Parathyroid adenoma (tissue), 2 donors: ENCODE measurements around the gene PJVK.
A peak's percentile ranks its signal among the peaks of the same experiment; 100 is the strongest.

Source experiments
- H2AFZ ChIP-seq: fragments of 300-600 bp; sonication (generic); one replicate; pipeline ENCODE4 v1.7.0; 2017; ENCODE audit warnings: antibody characterized with exemption, mild to moderate bottlenecking
- H3K27ac ChIP-seq: fragments of 300-600 bp; sonication (generic); one replicate; pipeline ENCODE4 v1.7.0; 2017
- H3K27me3 ChIP-seq: fragments of 300-600 bp; sonication (generic); one replicate; pipeline ENCODE4 v1.7.0; 2017; ENCODE audit warnings: low read length; ENCODE audit not compliant: control insufficient read depth, insufficient read depth
- H3K36me3 ChIP-seq: fragments of 300-600 bp; sonication (generic); one replicate; pipeline ENCODE4 v1.7.0; 2017; ENCODE audit warnings: low read length; ENCODE audit not compliant: control insufficient read depth, insufficient read depth
- H3K4me1 ChIP-seq: fragments of 300-600 bp; sonication (generic); one replicate; pipeline ENCODE4 v1.7.0; 2017; ENCODE audit warnings: control low read depth
- H3K4me2 ChIP-seq: fragments of 300-600 bp; sonication (generic); one replicate; pipeline ENCODE4 v1.7.0; 2017; ENCODE audit warnings: low read length
- H3K4me3 ChIP-seq: fragments of 300-600 bp; sonication (generic); one replicate; pipeline ENCODE4 v1.7.0; 2017; ENCODE audit warnings: low read depth, low read length
- H3K79me2 ChIP-seq: fragments of 300-600 bp; sonication (generic); one replicate; pipeline ENCODE4 v1.7.0; 2017; ENCODE audit warnings: control low read depth
- H3K9ac ChIP-seq: fragments of 300-600 bp; sonication (generic); one replicate; pipeline ENCODE4 v1.7.0; 2017; ENCODE audit warnings: mild to moderate bottlenecking
- H3K9me3 ChIP-seq: fragments of 300-600 bp; sonication (generic); one replicate; pipeline ENCODE4 v1.7.0; 2017; ENCODE audit warnings: low read length; ENCODE audit not compliant: control insufficient read depth
- TF ChIP-seq, protein P1 (sequence below): fragments of 300-600 bp; sonication (generic); IDR thresholded peaks from one replicate; pipeline ENCODE4 v1.7.0; 2017; ENCODE audit warnings: antibody characterized with exemption, mild to moderate bottlenecking
- donor health status: primary hyperparathyroidism.

PJVK gene, protein sequence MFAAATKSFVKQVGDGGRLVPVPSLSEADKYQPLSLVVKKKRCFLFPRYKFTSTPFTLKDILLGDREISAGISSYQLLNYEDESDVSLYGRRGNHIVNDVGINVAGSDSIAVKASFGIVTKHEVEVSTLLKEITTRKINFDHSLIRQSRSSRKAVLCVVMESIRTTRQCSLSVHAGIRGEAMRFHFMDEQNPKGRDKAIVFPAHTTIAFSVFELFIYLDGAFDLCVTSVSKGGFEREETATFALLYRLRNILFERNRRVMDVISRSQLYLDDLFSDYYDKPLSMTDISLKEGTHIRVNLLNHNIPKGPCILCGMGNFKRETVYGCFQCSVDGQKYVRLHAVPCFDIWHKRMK

DNA sequence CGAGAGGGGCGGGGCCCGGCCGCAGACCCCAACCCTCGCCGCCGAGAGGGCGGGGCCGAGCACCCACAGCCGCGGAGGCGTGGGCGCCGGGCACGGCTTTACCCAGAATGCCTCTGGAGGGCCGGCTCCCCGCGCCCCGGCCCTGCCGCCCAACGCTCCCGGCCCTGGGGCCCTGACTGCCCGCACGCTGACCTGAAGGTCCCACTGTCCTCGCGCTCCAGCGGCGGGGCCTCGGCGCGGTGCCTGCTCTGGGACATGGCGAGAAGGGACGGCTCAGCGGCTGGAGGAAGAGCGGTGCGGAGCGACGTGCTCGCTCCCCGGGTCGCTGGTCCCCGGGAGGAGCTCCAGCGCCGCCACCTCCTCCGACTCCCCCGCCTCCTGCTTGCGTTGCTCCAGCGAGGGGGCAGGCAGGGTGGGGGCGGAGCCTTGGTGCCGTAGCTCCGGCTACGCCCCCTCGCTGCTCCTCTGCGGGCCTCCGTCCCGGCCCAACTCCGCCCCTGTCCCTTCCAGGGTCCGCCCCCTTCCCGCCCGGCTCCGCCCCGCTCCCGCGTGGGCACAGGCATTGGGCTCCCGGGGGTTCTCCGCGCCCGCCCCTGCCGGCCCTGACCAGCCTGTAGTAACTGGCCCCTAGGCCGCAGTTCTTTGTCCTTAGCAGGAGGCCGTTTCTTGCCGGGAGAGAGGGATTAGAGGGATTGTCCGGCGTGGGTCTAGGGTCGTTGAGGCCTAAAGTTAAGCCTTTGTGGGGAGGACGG, at the start of gene PJVK, which contains the start of gene PRKRA:
PJVK (plus strand) TSS at position 605 of the 752 bp plus-strand sequence. CDS start 2,032 bp downstream, outside the sequence.
PRKRA (minus strand) TSS at position 402 of the 752 bp plus-strand sequence; CDS start at position 257, 145 bp downstream.
- Histone ChIP-seq H3K4me1 (peaks cover 19% of the 10 kb centered on the region), H3K36me3 (no peaks in the 10 kb centered on the region), H3K9ac (peak within 1 kb of the TSS; percentile 92), H3K79me2 (peaks cover under 1% of the 10 kb centered on the region), H3K27ac (peak within 1 kb of the TSS; percentile 97), H3K4me3 (peak within 1 kb of the TSS; percentile 82), H3K4me2 (peak within 1 kb of the TSS; percentile 85), H3K27me3 (no peaks in the 10 kb centered on the region), H2AFZ (peak within 1 kb of the TSS; percentile 98), H3K9me3 (no peaks in the 10 kb centered on the region)
- TF ChIP-seq, protein P1, sequence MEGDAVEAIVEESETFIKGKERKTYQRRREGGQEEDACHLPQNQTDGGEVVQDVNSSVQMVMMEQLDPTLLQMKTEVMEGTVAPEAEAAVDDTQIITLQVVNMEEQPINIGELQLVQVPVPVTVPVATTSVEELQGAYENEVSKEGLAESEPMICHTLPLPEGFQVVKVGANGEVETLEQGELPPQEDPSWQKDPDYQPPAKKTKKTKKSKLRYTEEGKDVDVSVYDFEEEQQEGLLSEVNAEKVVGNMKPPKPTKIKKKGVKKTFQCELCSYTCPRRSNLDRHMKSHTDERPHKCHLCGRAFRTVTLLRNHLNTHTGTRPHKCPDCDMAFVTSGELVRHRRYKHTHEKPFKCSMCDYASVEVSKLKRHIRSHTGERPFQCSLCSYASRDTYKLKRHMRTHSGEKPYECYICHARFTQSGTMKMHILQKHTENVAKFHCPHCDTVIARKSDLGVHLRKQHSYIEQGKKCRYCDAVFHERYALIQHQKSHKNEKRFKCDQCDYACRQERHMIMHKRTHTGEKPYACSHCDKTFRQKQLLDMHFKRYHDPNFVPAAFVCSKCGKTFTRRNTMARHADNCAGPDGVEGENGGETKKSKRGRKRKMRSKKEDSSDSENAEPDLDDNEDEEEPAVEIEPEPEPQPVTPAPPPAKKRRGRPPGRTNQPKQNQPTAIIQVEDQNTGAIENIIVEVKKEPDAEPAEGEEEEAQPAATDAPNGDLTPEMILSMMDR, result peak; percentile 6

DNA sequence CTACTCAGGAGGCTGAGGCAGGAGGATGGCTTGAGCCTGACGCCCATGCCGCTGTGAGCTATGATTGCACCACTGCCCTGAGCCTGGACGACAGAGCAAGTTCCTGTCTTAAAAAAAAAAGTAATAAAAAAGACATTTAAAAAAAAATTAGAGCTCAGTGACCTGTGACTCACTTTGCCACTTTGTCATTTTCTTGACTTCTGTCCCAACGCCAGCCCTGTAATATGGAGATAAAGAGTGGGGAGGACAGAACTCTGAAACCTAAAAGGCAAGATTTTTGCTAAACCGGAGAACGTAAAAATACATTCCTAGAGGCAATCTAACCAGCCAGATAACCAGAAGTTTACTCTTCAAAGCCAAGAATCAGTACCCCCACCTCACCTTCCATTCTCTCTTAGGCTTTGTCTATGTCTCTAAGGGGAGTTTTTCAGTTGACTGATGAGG, 49.2 kb upstream of the PJVK start:
- H3K79me2 ChIP-seq, result no peaks in the 10 kb centered on the region
- TF ChIP-seq, protein P1, result no peak
- no peak overlapping the region for H3K9ac ChIP-seq
- no peak overlapping the region for H3K4me3 ChIP-seq
- no peaks in the 10 kb centered on the region for H3K9me3 ChIP-seq
- H3K4me1 ChIP-seq, result no peaks in the 10 kb centered on the region
- H3K27me3 ChIP-seq, result no peaks in the 10 kb centered on the region
- no peak overlapping the region for H3K4me2 ChIP-seq
- no peak overlapping the region for H2AFZ ChIP-seq
- no peaks in the 10 kb centered on the region for H3K36me3 ChIP-seq
- no peak overlapping the region for H3K27ac ChIP-seq

DNA sequence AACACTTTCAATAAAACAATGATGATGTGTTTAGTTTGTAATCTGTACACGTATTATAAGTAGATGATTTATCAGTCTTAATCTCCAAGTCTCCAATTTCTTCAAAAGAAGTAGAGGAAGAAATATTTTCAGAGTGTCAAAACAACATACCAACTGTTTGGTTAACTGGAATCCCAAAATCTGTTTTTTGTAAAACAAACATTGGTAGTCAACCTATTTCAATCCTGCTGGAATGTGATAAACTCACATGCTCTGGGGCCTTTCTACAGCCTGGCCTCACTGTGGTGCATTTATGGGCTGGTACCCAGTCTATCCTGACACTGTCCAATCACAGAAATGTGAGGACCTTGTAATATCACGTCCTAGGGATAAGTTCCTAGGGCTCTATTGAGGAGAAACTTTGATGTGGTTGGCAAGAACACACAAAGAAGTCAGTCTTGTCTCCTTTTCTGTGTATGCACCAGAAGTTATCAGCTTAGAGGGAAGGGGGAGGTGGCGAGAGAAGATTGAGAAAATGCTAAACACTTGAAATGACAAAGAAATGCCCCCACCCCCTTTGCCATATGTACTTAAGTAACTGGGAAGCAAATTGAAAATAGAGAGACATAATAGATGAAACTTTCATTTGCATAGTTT, 47.4 kb upstream of the PJVK start:
- H3K79me2 ChIP-seq, result no peaks in the 10 kb centered on the region
- no peak overlapping the region for H3K27ac ChIP-seq
- H3K4me3 ChIP-seq, result no peak overlapping the region
- H3K9me3 ChIP-seq, result no peaks in the 10 kb centered on the region
- H2AFZ ChIP-seq, result no peak overlapping the region
- no peak overlapping the region for H3K4me2 ChIP-seq
- no peaks in the 10 kb centered on the region for H3K36me3 ChIP-seq
- no peaks in the 10 kb centered on the region for H3K4me1 ChIP-seq
- H3K27me3 ChIP-seq, result no peaks in the 10 kb centered on the region
- TF ChIP-seq, protein P1, result no peak
- H3K9ac ChIP-seq, result no peak overlapping the region

DNA sequence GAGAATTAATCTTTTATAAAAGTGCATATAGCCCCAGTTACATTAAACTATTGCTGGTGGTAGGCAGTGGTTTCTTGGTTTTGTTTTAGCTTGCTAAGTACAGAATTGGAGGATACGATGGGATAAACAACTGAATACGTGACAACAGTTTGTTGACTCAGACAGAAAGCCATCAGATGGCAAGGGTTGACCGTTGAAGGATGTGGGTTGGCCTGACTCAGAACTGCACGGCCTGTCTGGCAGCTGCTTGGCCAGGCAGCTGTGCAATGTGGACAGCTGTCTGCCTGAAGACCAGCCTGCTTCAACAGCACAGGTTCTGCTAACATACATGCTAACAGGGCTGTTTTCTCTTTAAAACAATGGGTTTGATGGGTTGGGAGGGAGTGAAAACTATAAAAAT, 46.8 kb upstream of the PJVK start:
- Histone ChIP-seq H3K9ac (no peak overlapping the region), H3K79me2 (no peaks in the 10 kb centered on the region), H3K4me3 (no peak overlapping the region), H3K27me3 (no peaks in the 10 kb centered on the region), H3K36me3 (no peaks in the 10 kb centered on the region), H3K4me2 (no peak overlapping the region), H3K4me1 (no peaks in the 10 kb centered on the region), H3K9me3 (no peaks in the 10 kb centered on the region), H2AFZ (peak overlapping the region; percentile 3), H3K27ac (no peak overlapping the region)
- TF ChIP-seq, protein P1, result no peak
